ENCODE data around the gene SULT1E1.

DNA sequence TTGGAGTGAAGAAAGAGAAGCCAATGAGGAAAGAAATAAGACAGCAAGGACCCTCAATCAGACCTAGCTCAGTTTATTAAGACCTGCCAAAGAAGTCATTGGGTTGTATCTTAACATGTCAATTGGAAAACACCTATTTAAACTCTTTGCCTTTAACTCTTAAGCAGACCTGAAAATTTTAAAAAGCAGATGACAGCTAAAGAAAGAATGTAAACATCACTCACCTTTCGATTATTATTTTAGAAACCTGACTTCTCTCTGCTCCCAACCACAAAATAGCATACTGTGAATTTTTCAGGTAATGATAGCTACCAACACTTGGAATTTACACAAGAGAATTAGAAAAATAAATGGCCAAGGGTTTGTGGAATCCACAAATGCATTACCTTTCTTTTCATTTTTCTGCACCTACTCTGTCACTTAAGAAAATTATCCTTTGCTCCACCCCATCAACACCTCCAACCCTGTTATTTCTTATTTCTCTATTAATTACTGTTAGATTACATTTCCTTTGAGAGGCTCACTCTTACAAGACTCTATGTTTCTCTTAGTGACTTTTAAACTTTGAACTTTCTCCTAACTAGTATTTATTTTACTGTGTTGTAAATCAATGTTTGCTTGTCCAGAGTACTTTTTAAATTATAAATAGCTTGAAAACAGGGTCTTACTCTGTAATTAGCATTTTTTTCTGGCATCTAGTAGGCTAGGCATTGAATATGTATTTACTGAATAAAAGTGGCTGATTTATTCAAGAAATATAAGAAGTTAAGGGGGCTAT is 765 bp upstream of the SULT1E1 start:
- TF ChIP-seq, protein P1, sequence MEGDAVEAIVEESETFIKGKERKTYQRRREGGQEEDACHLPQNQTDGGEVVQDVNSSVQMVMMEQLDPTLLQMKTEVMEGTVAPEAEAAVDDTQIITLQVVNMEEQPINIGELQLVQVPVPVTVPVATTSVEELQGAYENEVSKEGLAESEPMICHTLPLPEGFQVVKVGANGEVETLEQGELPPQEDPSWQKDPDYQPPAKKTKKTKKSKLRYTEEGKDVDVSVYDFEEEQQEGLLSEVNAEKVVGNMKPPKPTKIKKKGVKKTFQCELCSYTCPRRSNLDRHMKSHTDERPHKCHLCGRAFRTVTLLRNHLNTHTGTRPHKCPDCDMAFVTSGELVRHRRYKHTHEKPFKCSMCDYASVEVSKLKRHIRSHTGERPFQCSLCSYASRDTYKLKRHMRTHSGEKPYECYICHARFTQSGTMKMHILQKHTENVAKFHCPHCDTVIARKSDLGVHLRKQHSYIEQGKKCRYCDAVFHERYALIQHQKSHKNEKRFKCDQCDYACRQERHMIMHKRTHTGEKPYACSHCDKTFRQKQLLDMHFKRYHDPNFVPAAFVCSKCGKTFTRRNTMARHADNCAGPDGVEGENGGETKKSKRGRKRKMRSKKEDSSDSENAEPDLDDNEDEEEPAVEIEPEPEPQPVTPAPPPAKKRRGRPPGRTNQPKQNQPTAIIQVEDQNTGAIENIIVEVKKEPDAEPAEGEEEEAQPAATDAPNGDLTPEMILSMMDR (conservative IDR thresholded peaks at IDR 0.05 in 1 of 2, IDR thresholded peaks at IDR 0.05 in 1 of 2; ENCODE audit: low read depth in 1 of 2, low read length in 2 of 2), result no peak
- TF ChIP-seq EZH2 (IDR thresholded peaks at IDR 0.05; ENCODE audit: low read length, missing control alignments), result no peak
